Measurements from ENCODE around the gene UTP14C. TPM values are rescaled to one million over a fixed set of nuclear protein-coding genes. Genes with fewer than 3 reads are reported as not detected.

Gene UTP14C
- total RNA-seq, 1 experiment from 2014 or later, result 11.2 TPM

- Histone ChIP-seq H3K27me3 (ENCODE audit: control insufficient read depth, insufficient read depth, low read length) (no peaks in the 10 kb centered on the region), H3K4me3 (ENCODE audit: low read depth in 2 of 2, low read length in 2 of 2) (no peak overlapping the region), H3K4me1 (ENCODE audit: control insufficient read depth, insufficient read depth, low read length) (peaks cover 9% of the 10 kb centered on the region), H3K27ac (ENCODE audit: low read length) (no peak overlapping the region), H3K36me3 (ENCODE audit: control insufficient read depth, insufficient read depth, low read length) (no peaks in the 10 kb centered on the region), H3K9me3 (ENCODE audit: control insufficient read depth, insufficient read depth, low read depth, low read length) (no peaks in the 10 kb centered on the region)
- intact Hi-C loops (cut with micrococcal nuclease; ENCODE audit: unreplicated experiment) (no loop called here), in situ Hi-C loops (cut with HindIII; ENCODE audit: low pct_unique_long_range_greater_than_20kb, low sequenced_read_pairs) (no loop called here)
- DNase-seq (ENCODE audit: low read depth, low spot score), result no peak
- ATAC-seq, result no peak
- BruUV-seq (replicated peaks), result no TSS peak
- ChIA-PET POLR2A (no interaction called here), CTCF (no interaction called here)
- no peak for TF ChIP-seq CTCF (IDR thresholded peaks at IDR 0.05)
- TF ChIP-seq, protein P1, sequence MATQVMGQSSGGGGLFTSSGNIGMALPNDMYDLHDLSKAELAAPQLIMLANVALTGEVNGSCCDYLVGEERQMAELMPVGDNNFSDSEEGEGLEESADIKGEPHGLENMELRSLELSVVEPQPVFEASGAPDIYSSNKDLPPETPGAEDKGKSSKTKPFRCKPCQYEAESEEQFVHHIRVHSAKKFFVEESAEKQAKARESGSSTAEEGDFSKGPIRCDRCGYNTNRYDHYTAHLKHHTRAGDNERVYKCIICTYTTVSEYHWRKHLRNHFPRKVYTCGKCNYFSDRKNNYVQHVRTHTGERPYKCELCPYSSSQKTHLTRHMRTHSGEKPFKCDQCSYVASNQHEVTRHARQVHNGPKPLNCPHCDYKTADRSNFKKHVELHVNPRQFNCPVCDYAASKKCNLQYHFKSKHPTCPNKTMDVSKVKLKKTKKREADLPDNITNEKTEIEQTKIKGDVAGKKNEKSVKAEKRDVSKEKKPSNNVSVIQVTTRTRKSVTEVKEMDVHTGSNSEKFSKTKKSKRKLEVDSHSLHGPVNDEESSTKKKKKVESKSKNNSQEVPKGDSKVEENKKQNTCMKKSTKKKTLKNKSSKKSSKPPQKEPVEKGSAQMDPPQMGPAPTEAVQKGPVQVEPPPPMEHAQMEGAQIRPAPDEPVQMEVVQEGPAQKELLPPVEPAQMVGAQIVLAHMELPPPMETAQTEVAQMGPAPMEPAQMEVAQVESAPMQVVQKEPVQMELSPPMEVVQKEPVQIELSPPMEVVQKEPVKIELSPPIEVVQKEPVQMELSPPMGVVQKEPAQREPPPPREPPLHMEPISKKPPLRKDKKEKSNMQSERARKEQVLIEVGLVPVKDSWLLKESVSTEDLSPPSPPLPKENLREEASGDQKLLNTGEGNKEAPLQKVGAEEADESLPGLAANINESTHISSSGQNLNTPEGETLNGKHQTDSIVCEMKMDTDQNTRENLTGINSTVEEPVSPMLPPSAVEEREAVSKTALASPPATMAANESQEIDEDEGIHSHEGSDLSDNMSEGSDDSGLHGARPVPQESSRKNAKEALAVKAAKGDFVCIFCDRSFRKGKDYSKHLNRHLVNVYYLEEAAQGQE (IDR thresholded peaks at IDR 0.05; ENCODE audit: insufficient read depth in 1 of 2, low read depth in 2 of 2, low read length in 1 of 2), result no peak
- no peak for TF ChIP-seq POLR2AphosphoS5 (IDR thresholded peaks at IDR 0.05; ENCODE audit: low read depth, low read length)
- TF ChIP-seq SIN3A (IDR thresholded peaks at IDR 0.05; ENCODE audit: borderline replicate concordance, insufficient read depth, low read depth, low read length), result no peak
- TF ChIP-seq TCF7L2 (IDR thresholded peaks at IDR 0.05; ENCODE audit: low read depth, low read length), result no peak
Observed at GRCh38 chr13:51978796-51979556, 45.5 kb upstream of the UTP14C start.

DNA sequence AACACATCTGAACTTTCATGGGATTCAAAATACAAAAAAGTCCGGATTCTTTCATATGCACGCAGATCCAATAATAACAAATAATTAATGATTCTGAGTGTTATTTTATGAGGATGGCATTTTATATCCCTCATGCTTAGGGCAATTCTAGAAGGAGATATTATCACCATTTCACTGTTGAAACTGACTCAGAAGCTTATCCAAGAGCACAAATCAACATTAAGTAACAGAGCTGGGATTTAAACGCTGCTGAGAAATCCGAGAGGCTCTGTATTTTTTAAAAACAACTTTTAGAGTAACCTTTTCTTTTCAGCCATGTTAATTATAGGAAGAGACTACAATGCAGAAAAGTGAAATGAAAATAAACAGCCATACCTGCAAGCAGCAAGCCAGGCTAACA, 43.6 kb upstream of the UTP14C start:
- ATAC-seq, result no peak
- ChIA-PET CTCF (no interaction called here), POLR2A (no interaction called here)
- DNase-seq (ENCODE audit: low read depth, low spot score), result no peak
- peak overlapping the region; percentile 20; the same call in 1 of the 2 replicates for H3K27ac ChIP-seq (ENCODE audit: low read length)
- no peaks in the 10 kb centered on the region for H3K9me3 ChIP-seq (ENCODE audit: control insufficient read depth, insufficient read depth, low read depth, low read length)
- no peaks in the 10 kb centered on the region for H3K27me3 ChIP-seq (ENCODE audit: control insufficient read depth, insufficient read depth, low read length)
- H3K36me3 ChIP-seq (ENCODE audit: control insufficient read depth, insufficient read depth, low read length), result no peaks in the 10 kb centered on the region
- TF ChIP-seq SIN3A (IDR thresholded peaks at IDR 0.05; ENCODE audit: borderline replicate concordance, insufficient read depth, low read depth, low read length) (no peak), CTCF (IDR thresholded peaks at IDR 0.05) (no peak), TCF7L2 (IDR thresholded peaks at IDR 0.05; ENCODE audit: low read depth, low read length) (no peak), POLR2AphosphoS5 (IDR thresholded peaks at IDR 0.05; ENCODE audit: low read depth, low read length) (no peak)
- TF ChIP-seq, protein P1 (IDR thresholded peaks at IDR 0.05; ENCODE audit: insufficient read depth in 1 of 2, low read depth in 2 of 2, low read length in 1 of 2), result no peak
- H3K4me3 ChIP-seq (ENCODE audit: low read depth in 2 of 2, low read length in 2 of 2), result no peak overlapping the region
- BruUV-seq (replicated peaks), result no TSS peak
- in situ Hi-C loops (cut with HindIII; ENCODE audit: low pct_unique_long_range_greater_than_20kb, low sequenced_read_pairs), result no loop called here
- peaks cover 9% of the 10 kb centered on the region for H3K4me1 ChIP-seq (ENCODE audit: control insufficient read depth, insufficient read depth, low read length)
- intact Hi-C loops (cut with micrococcal nuclease; ENCODE audit: unreplicated experiment), result no loop called here

All from Panc1 (cell line).